PC-3 (cell line): ENCODE results near the gene UMAD1.

Source experiments
- EZH2 ChIP-seq: fragments of 300-600 bp; sonication (generic); IDR thresholded peaks from one replicate; pipeline ENCODE4 v1.6.1; 2017; ENCODE audit warnings: antibody characterized with exemption, mild to moderate bottlenecking, low read length; ENCODE audit not compliant: unreplicated experiment
- EZH2phosphoT487 ChIP-seq: fragments of 300-600 bp; sonication (generic); IDR thresholded peaks from 2 replicates; pipeline ENCODE4 v1.6.1; 2018; ENCODE audit warnings: mild to moderate bottlenecking, antibody characterized with exemption, low read length, borderline replicate concordance

DNA sequence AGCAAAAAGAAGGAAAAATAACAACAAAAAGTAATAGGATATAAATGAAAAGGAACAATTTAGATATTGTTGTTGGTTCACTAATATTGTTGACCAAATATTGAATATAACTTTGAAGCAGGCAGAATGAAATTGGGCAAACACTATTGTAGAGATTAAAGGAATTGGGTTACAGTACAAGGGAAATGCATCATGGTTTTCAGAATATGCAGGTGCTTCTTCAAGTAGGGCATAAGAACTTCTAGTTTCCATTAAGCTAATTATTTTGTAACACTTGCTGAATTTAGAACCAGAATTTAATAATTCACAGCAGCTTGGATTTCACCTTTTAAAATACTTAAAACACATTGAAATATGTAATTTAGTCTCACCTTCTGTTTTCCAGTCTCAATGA lies 41.4 kb downstream of the UMAD1 start:
- no peak for TF ChIP-seq EZH2phosphoT487
- TF ChIP-seq EZH2, result no peak
